ENCODE results near the gene SUSD6.

DNA sequence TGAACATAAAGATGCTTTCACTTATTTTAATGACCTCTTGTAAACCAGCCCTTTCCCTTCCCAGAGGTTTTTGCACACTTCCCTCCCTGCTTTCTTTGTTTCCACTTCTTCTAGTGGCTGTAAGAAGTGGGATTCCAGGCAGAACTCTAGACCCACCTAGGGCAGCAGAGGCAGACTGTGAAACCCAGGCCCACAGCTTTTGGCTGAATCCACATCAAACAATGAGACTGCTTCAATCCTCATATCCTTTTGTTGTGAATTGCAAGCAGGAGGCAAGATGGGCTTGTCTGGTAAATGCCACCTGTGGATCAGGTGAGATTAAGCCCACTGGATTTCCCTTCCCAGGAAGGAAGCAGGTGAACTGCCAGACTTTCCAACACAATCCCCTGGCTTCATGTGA, 49.5 kb upstream of the SUSD6 start:
- TF ChIP-seq, protein P1, sequence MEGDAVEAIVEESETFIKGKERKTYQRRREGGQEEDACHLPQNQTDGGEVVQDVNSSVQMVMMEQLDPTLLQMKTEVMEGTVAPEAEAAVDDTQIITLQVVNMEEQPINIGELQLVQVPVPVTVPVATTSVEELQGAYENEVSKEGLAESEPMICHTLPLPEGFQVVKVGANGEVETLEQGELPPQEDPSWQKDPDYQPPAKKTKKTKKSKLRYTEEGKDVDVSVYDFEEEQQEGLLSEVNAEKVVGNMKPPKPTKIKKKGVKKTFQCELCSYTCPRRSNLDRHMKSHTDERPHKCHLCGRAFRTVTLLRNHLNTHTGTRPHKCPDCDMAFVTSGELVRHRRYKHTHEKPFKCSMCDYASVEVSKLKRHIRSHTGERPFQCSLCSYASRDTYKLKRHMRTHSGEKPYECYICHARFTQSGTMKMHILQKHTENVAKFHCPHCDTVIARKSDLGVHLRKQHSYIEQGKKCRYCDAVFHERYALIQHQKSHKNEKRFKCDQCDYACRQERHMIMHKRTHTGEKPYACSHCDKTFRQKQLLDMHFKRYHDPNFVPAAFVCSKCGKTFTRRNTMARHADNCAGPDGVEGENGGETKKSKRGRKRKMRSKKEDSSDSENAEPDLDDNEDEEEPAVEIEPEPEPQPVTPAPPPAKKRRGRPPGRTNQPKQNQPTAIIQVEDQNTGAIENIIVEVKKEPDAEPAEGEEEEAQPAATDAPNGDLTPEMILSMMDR (conservative IDR thresholded peaks at IDR 0.05; ENCODE audit: low read length): no peak
- TF ChIP-seq EZH2phosphoT487 (IDR thresholded peaks at IDR 0.05; ENCODE audit: borderline replicate concordance, low read depth, low read length): no peak
